ENCODE measurements around the gene PROZ. TPM values are rescaled to one million over a fixed set of nuclear protein-coding genes. Genes with fewer than 3 reads are reported as not detected.

PROZ gene
- total and polyA plus RNA-seq, 5 donors, result 0.14 to 0.15 TPM; not detected in 3

- Histone ChIP-seq H3K27ac (ENCODE audit: low read length) (no peak overlapping the region), H3K4me1 (ENCODE audit: control insufficient read depth, insufficient read depth, low read length) (peaks cover 15% of the 10 kb centered on the region), H3K27me3 (ENCODE audit: control insufficient read depth, insufficient read depth) (no peaks in the 10 kb centered on the region), H3K4me3 (ENCODE audit: low read length) (no peak overlapping the region), H3K9me3 (ENCODE audit: control insufficient read depth, low read length) (no peaks in the 10 kb centered on the region)
- intact Hi-C loops (cut with DNase I), result no loop called here
- no peak for DNase-seq
- WGBS, result 92% methylated on average over 10 of the region's 10 CpGs
- no peak for ATAC-seq
Measured at GRCh38 chr13:113211774-113212173, 53.3 kb downstream of the PROZ start.

GRCh38 chr13:113216254-113217048, 58.0 kb downstream of the PROZ start:
- 30% methylated on average over 7 of the region's 7 CpGs for WGBS
- peak overlapping the region; percentile 67 for H3K27ac ChIP-seq (ENCODE audit: low read length)

GRCh38 chr13:113218586-113218985, 60.1 kb downstream of the PROZ start:
- ATAC-seq (no peak), DNase-seq (no peak)
- H3K4me1 ChIP-seq (ENCODE audit: control insufficient read depth, insufficient read depth, low read length), result peaks cover 17% of the 10 kb centered on the region
- no peaks in the 10 kb centered on the region for H3K27me3 ChIP-seq (ENCODE audit: control insufficient read depth, insufficient read depth)
- peak overlapping the region; percentile 11 for H3K27ac ChIP-seq (ENCODE audit: low read length)
- intact Hi-C loops (cut with DNase I), result no loop called here
- no peaks in the 10 kb centered on the region for H3K9me3 ChIP-seq (ENCODE audit: control insufficient read depth, low read length)
- WGBS, result 62% methylated on average over 3 of the region's 3 CpGs
- H3K4me3 ChIP-seq (ENCODE audit: low read length), result no peak overlapping the region

More at GRCh38 chr13:113216254-113217048, 58.0 kb downstream of the PROZ start:
- DNase-seq, result peak; percentile 44 to 75 (median 75)
- peak; percentile 77 to 81 for ATAC-seq
- Histone ChIP-seq H3K9me3 (ENCODE audit: control insufficient read depth, low read length) (no peaks in the 10 kb centered on the region), H3K4me1 (ENCODE audit: control insufficient read depth, insufficient read depth, low read length) (peaks cover 17% of the 10 kb centered on the region), H3K27me3 (ENCODE audit: control insufficient read depth, insufficient read depth) (no peaks in the 10 kb centered on the region), H3K4me3 (ENCODE audit: low read length) (no peak overlapping the region)
- intact Hi-C loops (cut with DNase I), result no loop called here

- intact Hi-C loops (cut with DNase I), result no loop called here
- no peaks in the 10 kb centered on the region for H3K9me3 ChIP-seq (ENCODE audit: control insufficient read depth, low read length)
- DNase-seq (no peak), ATAC-seq (no peak)
- H3K27ac ChIP-seq (ENCODE audit: low read length), result peak overlapping the region; percentile 72
- no peak overlapping the region for H3K4me3 ChIP-seq (ENCODE audit: low read length)
- H3K4me1 ChIP-seq (ENCODE audit: control insufficient read depth, insufficient read depth, low read length), result peaks cover 17% of the 10 kb centered on the region
- 68% methylated on average over 14 of the region's 14 CpGs for WGBS
- no peaks in the 10 kb centered on the region for H3K27me3 ChIP-seq (ENCODE audit: control insufficient read depth, insufficient read depth)
Measured at GRCh38 chr13:113219256-113219940, 61.0 kb downstream of the PROZ start.

- Histone ChIP-seq H3K27ac (ENCODE audit: low read length) (peak overlapping the region; percentile 72), H3K9me3 (ENCODE audit: control insufficient read depth, low read length) (no peaks in the 10 kb centered on the region), H3K27me3 (ENCODE audit: control insufficient read depth, insufficient read depth) (no peaks in the 10 kb centered on the region), H3K4me1 (ENCODE audit: control insufficient read depth, insufficient read depth, low read length) (peaks cover 13% of the 10 kb centered on the region), H3K4me3 (ENCODE audit: low read length) (no peak overlapping the region)
- WGBS, result 56% methylated on average over 13 of the region's 13 CpGs
- DNase-seq, result peak in 1 of 3 donors; percentile 57
- intact Hi-C loops (cut with DNase I), result loop anchor here in 1 of 4 donors (5.0 kb wide), 1 partner anchor 188 kb away; no protein-coding TSS in a partner anchor
- ATAC-seq, result peak in 1 of 2 donors; percentile 14
Measured at GRCh38 chr13:113220141-113220598, 61.7 kb downstream of the PROZ start.

GRCh38 chr13:113220877-113221276, 62.4 kb downstream of the PROZ start:
- no peaks in the 10 kb centered on the region for H3K27me3 ChIP-seq (ENCODE audit: control insufficient read depth, insufficient read depth)
- peak overlapping the region; percentile 60 for H3K27ac ChIP-seq (ENCODE audit: low read length)
- H3K4me3 ChIP-seq (ENCODE audit: low read length), result no peak overlapping the region
- H3K4me1 ChIP-seq (ENCODE audit: control insufficient read depth, insufficient read depth, low read length), result peaks cover 6% of the 10 kb centered on the region
- intact Hi-C loops (cut with DNase I), result loop anchor here in 1 of 4 donors (5.0 kb wide), 1 partner anchor 189 kb away; no protein-coding TSS in a partner anchor
- no peaks in the 10 kb centered on the region for H3K9me3 ChIP-seq (ENCODE audit: control insufficient read depth, low read length)
- ATAC-seq, result peak; percentile 35 to 66
- DNase-seq, result peak in 2 of 3 donors; percentile 77 to 80
- whole genome bisulfite sequencing, result 80% methylated on average over 7 of the region's 7 CpGs

Other genes starting within 250 kb of the PROZ start
- 10 to 100 TPM; 18.0 to 47.5 (median 27.4) TPM for gene MCF2L, start 189.4 kb upstream of the PROZ start, total RNA-seq
- gene MCF2L, start 189.4 kb upstream of the PROZ start, polyA plus RNA-seq, result 33.2 TPM
- under 1 TPM; 0.24 to 0.64 (median 0.37) TPM for gene F7, start 52.9 kb upstream of the PROZ start, total RNA-seq
- gene F7, start 52.9 kb upstream of the PROZ start, polyA plus RNA-seq, result not detected
- gene F10, start 35.8 kb upstream of the PROZ start, total RNA-seq, result 10 to 100 TPM; 29.8 to 40.2 (median 34.4) TPM
- 44.9 TPM for gene F10, start 35.8 kb upstream of the PROZ start, polyA plus RNA-seq
- 10 to 100 TPM; 42.0 to 55.1 (median 47.1) TPM for gene PCID2, start 50.0 kb downstream of the PROZ start, total RNA-seq
- 43.1 TPM for gene PCID2, start 50.0 kb downstream of the PROZ start, polyA plus RNA-seq
- gene CUL4A, start 51.0 kb downstream of the PROZ start, total RNA-seq, result 100 to 1,000 TPM in 2 of 4 donors, 10 to 100 TPM in 2; 82.5 to 113 (median 99.9) TPM
- gene CUL4A, start 51.0 kb downstream of the PROZ start, polyA plus RNA-seq, result 53.1 TPM
- 100 to 1,000 TPM; 107 to 115 (median 111) TPM for gene LAMP1, start 138.6 kb downstream of the PROZ start, total RNA-seq
- gene LAMP1, start 138.6 kb downstream of the PROZ start, polyA plus RNA-seq, result 70.1 TPM
- 1 to 10 TPM; 1.4 to 2.3 (median 1.8) TPM for gene GRTP1, start 205.5 kb downstream of the PROZ start, total RNA-seq
- gene GRTP1, start 205.5 kb downstream of the PROZ start, polyA plus RNA-seq, result 1.5 TPM

Data from right cardiac atrium (tissue), 5 donors.